Adipocyte (in vitro differentiated cells): ENCODE data around the gene ACSF3.

Experiments
- DNase-seq: peaks from one replicate; pipeline ENCODE4 v3.0.0-alpha.2; 2015; ENCODE audit warnings: low read depth
- H3K27me3 ChIP-seq: replicated peaks from 2 replicates; pipeline ENCODE4 v1.7.0; 2013; ENCODE audit warnings: mild to moderate bottlenecking, low read length, moderate library complexity; ENCODE audit not compliant: control insufficient read depth, insufficient read depth
- H3K36me3 ChIP-seq: 2 replicates; pipeline ENCODE4 v1.7.0; 2013; ENCODE audit warnings: low read length, mild to moderate bottlenecking, moderate library complexity; ENCODE audit not compliant: control insufficient read depth, insufficient read depth, severe bottlenecking
- H3K4me1 ChIP-seq: 2 replicates; pipeline ENCODE4 v1.7.0; 2013; ENCODE audit warnings: mild to moderate bottlenecking, low read length, moderate library complexity; ENCODE audit not compliant: control insufficient read depth, insufficient read depth
- H3K4me3 ChIP-seq: 2 replicates; pipeline ENCODE4 v1.7.0; 2013; ENCODE audit warnings: mild to moderate bottlenecking, low read length, moderate library complexity
- H3K9ac ChIP-seq: 2 replicates; pipeline ENCODE4 v1.7.0; 2013; ENCODE audit warnings: mild to moderate bottlenecking, low read length, moderate library complexity
- H3K9me3 ChIP-seq: 2 replicates; pipeline ENCODE4 v1.7.0; 2013; ENCODE audit warnings: mild to moderate bottlenecking, low read length, moderate library complexity; ENCODE audit not compliant: control insufficient read depth

ACSF3 gene

GRCh38 chr16:89131783-89132182 lies 38.1 kb downstream of the ACSF3 start:
- Histone ChIP-seq H3K4me3 (no peak overlapping the region), H3K27me3 (no peaks in the 10 kb centered on the region), H3K9me3 (peaks cover 20% of the 10 kb centered on the region), H3K36me3 (peaks cover 42% of the 10 kb centered on the region), H3K9ac (no peak overlapping the region), H3K4me1 (no peaks in the 10 kb centered on the region)
- no peak for DNase-seq

GRCh38 chr16:89132194-89133005 lies 38.7 kb downstream of the ACSF3 start:
- H3K9me3 ChIP-seq = peaks cover 20% of the 10 kb centered on the region
- H3K27me3 ChIP-seq = no peaks in the 10 kb centered on the region
- H3K4me3 ChIP-seq = no peak overlapping the region
- H3K36me3 ChIP-seq = peaks cover 44% of the 10 kb centered on the region
- H3K4me1 ChIP-seq = no peaks in the 10 kb centered on the region
- no peak overlapping the region for H3K9ac ChIP-seq
- no peak for DNase-seq

GRCh38 chr16:89133457-89134127 lies 39.9 kb downstream of the ACSF3 start:
- Histone ChIP-seq H3K4me3 (no peak overlapping the region), H3K4me1 (no peaks in the 10 kb centered on the region), H3K36me3 (peaks cover 43% of the 10 kb centered on the region), H3K9ac (no peak overlapping the region), H3K27me3 (no peaks in the 10 kb centered on the region), H3K9me3 (peaks cover 20% of the 10 kb centered on the region)
- DNase-seq = no peak

GRCh38 chr16:89134269-89134668 lies 40.6 kb downstream of the ACSF3 start:
- no peak overlapping the region for H3K4me3 ChIP-seq
- no peak for DNase-seq
- peaks cover 36% of the 10 kb centered on the region for H3K36me3 ChIP-seq
- no peak overlapping the region for H3K9ac ChIP-seq
- H3K9me3 ChIP-seq = peaks cover 16% of the 10 kb centered on the region
- H3K27me3 ChIP-seq = no peaks in the 10 kb centered on the region
- no peaks in the 10 kb centered on the region for H3K4me1 ChIP-seq

- Histone ChIP-seq H3K27me3 (no peaks in the 10 kb centered on the region), H3K4me1 (no peaks in the 10 kb centered on the region), H3K9ac (no peak overlapping the region), H3K9me3 (peaks cover 7% of the 10 kb centered on the region), H3K36me3 (peaks cover 28% of the 10 kb centered on the region), H3K4me3 (no peak overlapping the region)
- DNase-seq = no peak
Observed at GRCh38 chr16:89135166-89135565, 41.5 kb downstream of the ACSF3 start.

- Histone ChIP-seq H3K9me3 (no peaks in the 10 kb centered on the region), H3K27me3 (no peaks in the 10 kb centered on the region), H3K4me1 (no peaks in the 10 kb centered on the region), H3K4me3 (no peak overlapping the region), H3K36me3 (peaks cover 34% of the 10 kb centered on the region), H3K9ac (no peak overlapping the region)
- no peak for DNase-seq
Observed at GRCh38 chr16:89135971-89136765, 42.5 kb downstream of the ACSF3 start.

GRCh38 chr16:89136931-89137330 lies 43.3 kb downstream of the ACSF3 start:
- Histone ChIP-seq H3K9me3 (no peaks in the 10 kb centered on the region), H3K4me1 (no peaks in the 10 kb centered on the region), H3K27me3 (no peaks in the 10 kb centered on the region), H3K9ac (no peak overlapping the region), H3K4me3 (no peak overlapping the region), H3K36me3 (peaks cover 40% of the 10 kb centered on the region)
- DNase-seq = no peak

GRCh38 chr16:89137666-89138512 lies 44.2 kb downstream of the ACSF3 start:
- no peak overlapping the region for H3K4me3 ChIP-seq
- H3K36me3 ChIP-seq = peaks cover 37% of the 10 kb centered on the region
- no peak for DNase-seq

GRCh38 chr16:89138513-89138795 lies 44.8 kb downstream of the ACSF3 start:
- Histone ChIP-seq H3K4me1 (no peaks in the 10 kb centered on the region), H3K9me3 (no peaks in the 10 kb centered on the region), H3K4me3 (no peak overlapping the region), H3K36me3 (peaks cover 37% of the 10 kb centered on the region), H3K27me3 (no peaks in the 10 kb centered on the region), H3K9ac (no peak overlapping the region)
- no peak for DNase-seq

More at GRCh38 chr16:89137666-89138512, 44.2 kb downstream of the ACSF3 start:
- H3K27me3 ChIP-seq = no peaks in the 10 kb centered on the region
- no peaks in the 10 kb centered on the region for H3K4me1 ChIP-seq
- H3K9me3 ChIP-seq = no peaks in the 10 kb centered on the region
- H3K9ac ChIP-seq = no peak overlapping the region

- Histone ChIP-seq H3K36me3 (peaks cover 36% of the 10 kb centered on the region), H3K27me3 (no peaks in the 10 kb centered on the region), H3K4me3 (no peak overlapping the region), H3K9me3 (no peaks in the 10 kb centered on the region), H3K4me1 (no peaks in the 10 kb centered on the region), H3K9ac (no peak overlapping the region)
- no peak for DNase-seq
Observed at GRCh38 chr16:89138843-89139520, 45.3 kb downstream of the ACSF3 start.
